IMR-90 (cell line): Measurements from ENCODE around the gene ZFR. TPM values are rescaled to one million over a fixed set of nuclear protein-coding genes. Genes with fewer than 3 reads are reported as not detected.

Experiments used
- ATAC-seq: fragments of 200-7000 bp; cut with Tn5 transposase; 2 replicates; pipeline ENCODE4 v1.9.1; 2020; ENCODE audit warnings: low read depth, mild to moderate bottlenecking, moderate library complexity
- BruUV-seq: library from RNA; stranded (reverse); fragments of 400-500 nt; replicated peaks from 2 replicates; lab custom pipeline; 2021; lab: Mats Ljungman, UMichigan
- CTCF ChIA-PET: fragments of 300-600 bp; formaldehyde crosslinking; extraction: SDS; loops from one replicate; lab custom pipeline; 2021; ENCODE audit warnings: antibody characterized with exemption; lab: Yijun Ruan, JAX
- POLR2A ChIA-PET: fragments of 300-600 bp; sonication (Branson Sonifier 250); formaldehyde crosslinking; loops from one replicate; lab custom pipeline; 2022; ENCODE audit warnings: antibody characterized with exemption; ENCODE audit not compliant: unreplicated experiment; lab: Charles Lee
- DNase-seq: peaks from one replicate; pipeline ENCODE4 v3.0.0; 2013
- H2AFZ ChIP-seq: replicated peaks from 2 replicates; pipeline ENCODE3; 2013; ENCODE audit warnings: low read length, mild to moderate bottlenecking; ENCODE audit not compliant: poor library complexity
- H2AK5ac ChIP-seq: 2 replicates; pipeline ENCODE4 v1.6.1; 2013; ENCODE audit warnings: low read depth, low read length, inconsistent platforms
- H2AK9ac ChIP-seq: replicated peaks from 2 replicates; pipeline ENCODE3; 2013; ENCODE audit warnings: mild to moderate bottlenecking, low read depth, low read length, moderate library complexity; ENCODE audit not compliant: poor library complexity
- H2BK120ac ChIP-seq: 2 replicates; pipeline ENCODE4 v1.6.1; 2013; ENCODE audit warnings: low read depth, low read length, inconsistent platforms
- H2BK15ac ChIP-seq: 3 replicates; pipeline ENCODE4 v1.6.1; 2013; ENCODE audit warnings: low read depth, low read length, inconsistent platforms
- H2BK20ac ChIP-seq: 2 replicates; pipeline ENCODE4 v1.6.1; 2013; ENCODE audit warnings: low read depth, mild to moderate bottlenecking, inconsistent platforms, low read length, moderate library complexity
- H2BK5ac ChIP-seq: 2 replicates; pipeline ENCODE4 v1.6.1; 2013; ENCODE audit warnings: mild to moderate bottlenecking, low read depth, low read length, inconsistent platforms; ENCODE audit not compliant: poor library complexity, severe bottlenecking
- H3K14ac ChIP-seq: replicated peaks from 2 replicates; pipeline ENCODE4 v1.6.1; 2013; ENCODE audit warnings: low read depth, low read length, inconsistent platforms
- H3K18ac ChIP-seq: 2 replicates; pipeline ENCODE4 v1.6.1; 2013; ENCODE audit warnings: low read depth, low read length, control low read depth
- H3K23ac ChIP-seq: 2 replicates; pipeline ENCODE4 v1.6.1; 2013; ENCODE audit warnings: low read depth, low read length, inconsistent platforms
- H3K27ac ChIP-seq: 2 replicates; pipeline ENCODE4 v1.5.1; 2013; ENCODE audit warnings: mild to moderate bottlenecking, control low read depth, low read length; ENCODE audit not compliant: insufficient read depth
- H3K27me3 ChIP-seq: 2 replicates; pipeline ENCODE4 v1.6.1; 2013; ENCODE audit warnings: low read length; ENCODE audit not compliant: control insufficient read depth, insufficient read depth
- H3K36me3 ChIP-seq: 2 replicates; pipeline ENCODE4 v1.6.1; 2013; ENCODE audit warnings: low read length, mixed read lengths; ENCODE audit not compliant: control insufficient read depth, insufficient read depth
- H3K4ac ChIP-seq: 2 replicates; pipeline ENCODE4 v1.6.1; 2013; ENCODE audit warnings: low read depth, low read length, inconsistent platforms
- H3K4me1 ChIP-seq: 2 replicates; pipeline ENCODE4 v1.6.1; 2013; ENCODE audit warnings: low read length, mixed read lengths; ENCODE audit not compliant: control insufficient read depth, insufficient read depth
- H3K4me2 ChIP-seq: 2 replicates; pipeline ENCODE4 v1.6.1; 2013; ENCODE audit warnings: low read depth, mild to moderate bottlenecking, control low read depth, low read length, moderate library complexity
- H3K4me3 ChIP-seq: 2 replicates; pipeline ENCODE4 v1.5.1; 2013; ENCODE audit warnings: low read depth, mild to moderate bottlenecking, control low read depth, low read length, moderate library complexity; ENCODE audit not compliant: insufficient read depth
- H3K56ac ChIP-seq: 2 replicates; pipeline ENCODE4 v1.6.1; 2013; ENCODE audit warnings: low read length, inconsistent platforms; ENCODE audit not compliant: insufficient read depth; ENCODE audit errors: extremely low read depth
- H3K79me1 ChIP-seq, 2 experiments: 2 replicates each; pipeline ENCODE4 v1.6.1; 2013; ENCODE audit warnings: low read length in 2 of 2, inconsistent platforms in 1 of 2, low read depth in 1 of 2
- H3K9ac ChIP-seq: 2 replicates; pipeline ENCODE4 v1.6.1; 2013; ENCODE audit warnings: low read depth, low read length, control low read depth
- H3K9me1 ChIP-seq: 2 replicates; pipeline ENCODE4 v1.6.1; 2013; ENCODE audit warnings: low read length, inconsistent platforms; ENCODE audit not compliant: insufficient read depth
- H3K9me3 ChIP-seq: 2 replicates; pipeline ENCODE4 v1.6.1; 2013; ENCODE audit warnings: low read length; ENCODE audit not compliant: control insufficient read depth, insufficient read depth
- H4K20me1 ChIP-seq: 2 replicates; pipeline ENCODE4 v1.6.1; 2013; ENCODE audit warnings: low read length, inconsistent platforms; ENCODE audit not compliant: insufficient read depth
- H4K5ac ChIP-seq: 2 replicates; pipeline ENCODE4 v1.6.1; 2013; ENCODE audit warnings: mild to moderate bottlenecking, low read depth, low read length, control low read depth
- H4K8ac ChIP-seq, 2 experiments: 2 replicates each; pipeline ENCODE4 v1.6.1; 2013; ENCODE audit warnings: low read depth in 2 of 2, low read length in 2 of 2, control low read depth in 1 of 2, inconsistent platforms in 1 of 2
- H4K91ac ChIP-seq: 2 replicates; pipeline ENCODE4 v1.6.1; 2013; ENCODE audit warnings: low read depth, low read length, inconsistent platforms; ENCODE audit not compliant: insufficient read depth
- BHLHE40 ChIP-seq: fragments of 150-350 bp; IDR thresholded peaks from 2 replicates; pipeline ENCODE4 v1.6.1; 2016; ENCODE audit warnings: mild to moderate bottlenecking, low read depth, low read length
- MAZ ChIP-seq: IDR thresholded peaks from 2 replicates; pipeline ENCODE4 v1.6.1; 2012; ENCODE audit warnings: low read depth, mild to moderate bottlenecking, low read length, improper control_type of control experiment, moderate library complexity, borderline replicate concordance
- WGBS, 2 experiments: methylation state at CpG; one replicate each; pipeline versions ENCODE4 v1.1.5 to v1.1.7; 2013; ENCODE audit warnings: missing lambda C conversion rate in 2 of 2; ENCODE audit not compliant: insufficient read length in 1 of 2; ENCODE audit errors: extremely low coverage in 2 of 2; 5-methylcytosine and 5-hydroxymethylcytosine counted together
- dilution Hi-C: fragments of 300-500 bp; cut with HindIII; formaldehyde crosslinking; loops from one replicate; pipeline ENCODE4 v1.14.3; 2018; ENCODE audit warnings: low sequenced_read_pairs; ENCODE audit not compliant: unreplicated experiment
- in situ Hi-C: fragments of 300-500 bp; cut with MboI; formaldehyde crosslinking; loops from 3 replicates; pipeline ENCODE4 v1.14.3; 2019; ENCODE audit warnings: low sequenced_read_pairs, inconsistent platforms, mixed read lengths
- intact Hi-C: fragments of 100-400 bp; cut with micrococcal nuclease; formaldehyde crosslinking; loops from 2 replicates; pipeline ENCODE4 v1.10.0; 2022
- polyA plus RNA-seq, 3 experiments: library from polyadenylated mRNA; depleted of rRNA; stranded (reverse); fragments of >200 nt; gene quantifications; 2 replicates each; pipeline ENCODE4 v1.2.3, GENCODE V29; 2012; ENCODE audit warnings: low replicate concordance in 1 of 3
- total RNA-seq: library from RNA; depleted of rRNA; stranded (reverse); fragments of >200 nt; gene quantifications from 2 replicates; pipeline ENCODE4 v1.2.3, GENCODE V29; 2012

The ZFR gene
- total and polyA plus RNA-seq, 2 of the 4 experiments (the other 2 are of a cell fraction): 30.4 to 81.4 TPM

DNA sequence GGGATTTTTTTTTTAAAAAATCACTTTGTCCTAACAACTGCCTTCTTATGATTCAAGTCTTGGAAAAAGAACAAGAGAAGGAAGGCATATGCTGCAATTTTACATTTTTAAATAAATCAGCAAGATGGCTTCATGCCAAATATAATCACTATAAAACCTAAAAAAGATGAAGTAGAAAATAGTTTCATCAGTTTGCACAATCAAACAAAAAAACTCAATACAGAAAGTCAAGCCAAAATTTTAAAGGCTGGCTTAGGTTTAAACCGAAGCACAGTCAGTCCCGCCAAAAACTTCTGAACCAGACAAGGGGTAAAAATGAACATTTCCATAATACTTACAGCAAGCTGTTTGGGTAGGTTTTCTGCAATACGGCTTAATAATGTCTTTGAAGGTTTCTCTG, 57.3 kb downstream of the ZFR start:
- Histone ChIP-seq H4K91ac (no peak overlapping the region), H3K9ac (no peak overlapping the region), H4K20me1 (peaks cover 8% of the 10 kb centered on the region; the same call in 1 of the 2 replicates), H3K27ac (no peak overlapping the region), H2AK5ac (no peak overlapping the region), H2BK5ac (no peak overlapping the region), H3K27me3 (no peaks in the 10 kb centered on the region), H3K4ac (no peak overlapping the region), H3K4me1 (peaks cover 10% of the 10 kb centered on the region), H2AK9ac (no peak overlapping the region), H2BK15ac (no peak overlapping the region), H3K18ac (no peak overlapping the region), H3K9me1 (peaks cover 10% of the 10 kb centered on the region), H3K14ac (no peak overlapping the region), H3K4me2 (no peak overlapping the region), H3K9me3 (no peaks in the 10 kb centered on the region), H3K79me1 (peaks cover 15 to 34% of the 10 kb centered on the region in 2 experiments), H2BK120ac (no peak overlapping the region), H3K36me3 (peaks cover 25% of the 10 kb centered on the region), H3K4me3 (no peak overlapping the region), H4K5ac (no peak overlapping the region), H3K23ac (no peak overlapping the region), H3K56ac (no peak overlapping the region), H2AFZ (no peak overlapping the region), H4K8ac (0 out of 4 replicates have a peak overlapping the region, but pooled peaks of 1 of the 2 experiments have one; percentile 37), H2BK20ac (no peak overlapping the region)
- WGBS, 2 experiments: no CpG with 5 or more reads among the region's 3 CpGs
- ChIA-PET CTCF (interaction anchor here (0.7 kb wide), 2 partner anchors 203 to 1034 kb away, joined by 4 read pairs; no protein-coding TSS in a partner anchor), POLR2A (no interaction called here)
- no TSS peak for BruUV-seq
- in situ Hi-C loops: no loop called here
- no peak for ATAC-seq
- intact Hi-C loops: loop anchor here (5.0 kb wide), 1 partner anchor 155 kb away; no protein-coding TSS in a partner anchor
- DNase-seq: no peak
- TF ChIP-seq MAZ (no peak), BHLHE40 (no peak)
- dilution Hi-C loops: no loop called here
